Spleen (tissue), 11 donors: ENCODE results near the gene PIGU. TPM values are rescaled to one million over a fixed set of nuclear protein-coding genes. Genes with fewer than 3 reads are reported as not detected.
A peak's percentile ranks its signal among the peaks of the same experiment; 100 is the strongest.

Experiments
- DNase-seq: peaks from one replicate; pipeline ENCODE4 v3.0.0-alpha.2; 2020
- H3K27ac ChIP-seq, 8 donors: fragments of 200-600 bp; sonication (generic) in 7 of 8; 1 replicate in 4 of 8; 2 replicates in 4 of 8; pipeline versions ENCODE4 v1.5.0 to v1.8.0; 2016 to 2021; ENCODE audit warnings: inconsistent platforms in 4 of 8, mild to moderate bottlenecking in 4 of 8, moderate library complexity in 1 of 8
- H3K27me3 ChIP-seq, 7 donors: fragments of 200-600 bp; sonication (generic) in 6 of 7; replicated peaks in 1 of 7; 1 replicate in 4 of 7; 2 replicates in 3 of 7; pipeline versions ENCODE4 v1.5.0 to v1.8.0; 2016 to 2021; ENCODE audit warnings: inconsistent platforms in 3 of 7, mild to moderate bottlenecking in 1 of 7
- H3K36me3 ChIP-seq, 6 donors: fragments of 200-600 bp; sonication (generic) in 5 of 6; 1 replicate in 4 of 6; 2 replicates in 2 of 6; pipeline versions ENCODE4 v1.5.0 to v1.8.0; 2016 to 2021; ENCODE audit warnings: inconsistent platforms in 2 of 6
- H3K4me1 ChIP-seq, 6 donors: fragments of 200-600 bp; sonication (generic) in 5 of 6; 1 replicate in 3 of 6; 2 replicates in 3 of 6; pipeline versions ENCODE4 v1.5.0 to v1.8.0; 2016 to 2021; ENCODE audit warnings: inconsistent platforms in 3 of 6
- H3K4me3 ChIP-seq, 8 donors: fragments of 200-600 bp; sonication (generic) in 7 of 8; 1 replicate in 4 of 8; 2 replicates in 4 of 8; pipeline versions ENCODE4 v1.5.0 to v1.8.0; 2016 to 2021; ENCODE audit warnings: inconsistent platforms in 4 of 8, mild to moderate bottlenecking in 4 of 8, moderate library complexity in 2 of 8
- H3K9me3 ChIP-seq, 8 donors: fragments of 200-600 bp; sonication (generic) in 7 of 8; 1 replicate in 4 of 8; 2 replicates in 4 of 8; pipeline versions ENCODE4 v1.5.0 to v1.8.0; 2016 to 2021; ENCODE audit warnings: inconsistent platforms in 4 of 8
- CTCF ChIP-seq, 11 experiments: fragments of 200-600 bp in 7 of 11; fragments of 450-650 bp in 4 of 11; sonication (generic) in 4 of 11; IDR thresholded peaks in 8 of 11; conservative IDR thresholded peaks in 3 of 11; 1 replicate in 7 of 11; 2 replicates in 4 of 11; pipeline versions ENCODE4 v1.4.0 to v1.8.0; 2016 to 2021; ENCODE audit warnings: antibody characterized with exemption in 11 of 11, inconsistent platforms in 4 of 11, mild to moderate bottlenecking in 1 of 11
- POLR2A ChIP-seq, 3 donors: fragments of 450-650 bp; IDR thresholded peaks; one replicate each; pipeline ENCODE4 v1.5.1; 2017; ENCODE audit warnings: antibody characterized with exemption in 3 of 3, mild to moderate bottlenecking in 1 of 3
- POLR2AphosphoS5 ChIP-seq, 3 donors: sonication (generic); formaldehyde crosslinking; IDR thresholded peaks; one replicate each; pipeline ENCODE4 v1.5.1; 2017; ENCODE audit warnings: antibody characterized with exemption in 3 of 3
- WGBS, 5 donors: extraction: QIAGEN DNeasy Blood & Tissue Kit in 3 of 5; methylation state at CpG; one replicate each; pipeline versions ENCODE4 v1.1.5 to v1.1.7; 2013 to 2018; 5-methylcytosine and 5-hydroxymethylcytosine counted together
- intact Hi-C: fragments of 100-400 bp; cut with DNase I; formaldehyde crosslinking; loops from one replicate; pipeline ENCODE4 v1.15.0; 2023; ENCODE audit warnings: low total_unique reads
- polyA plus RNA-seq, 3 donors: library from polyadenylated mRNA; stranded (reverse); fragments of 200-250 nt; gene quantifications; one replicate each; pipeline ENCODE4 v1.2.1, GENCODE V29; 2013
- total RNA-seq, 7 donors: library from RNA; depleted of rRNA in 3 of 7; stranded (reverse); fragments of >200 nt in 3 of 7; fragmentation: NEBNext Ultra II Directional in 4 of 7; extraction: Animal tissue kit (Norgen Biotek cat#: 25700) in 4 of 7; gene quantifications; one replicate each; pipeline versions ENCODE4 v1.1.0 to v1.2.1, GENCODE V29; 2016 to 2021
- donor health status: healthy with polysubstance abuse.
- donor health status: DM: no; HTN: no; CAD: no; lungs with moderate emphysema.
- donor health status: DM: no; HTN: no; CAD: no.
- donor health status: Bipolar disorder and iron deficiency.
- donor health status: healthy.
- donor health status: DM: no; HTN: no; CAD: no.
- donor health status: DM: yes; HTN: yes; CAD: no.

Gene PIGU
- total and polyA plus RNA-seq, 10 donors: 10.0 to 20.4 (median 14.5) TPM

DNA sequence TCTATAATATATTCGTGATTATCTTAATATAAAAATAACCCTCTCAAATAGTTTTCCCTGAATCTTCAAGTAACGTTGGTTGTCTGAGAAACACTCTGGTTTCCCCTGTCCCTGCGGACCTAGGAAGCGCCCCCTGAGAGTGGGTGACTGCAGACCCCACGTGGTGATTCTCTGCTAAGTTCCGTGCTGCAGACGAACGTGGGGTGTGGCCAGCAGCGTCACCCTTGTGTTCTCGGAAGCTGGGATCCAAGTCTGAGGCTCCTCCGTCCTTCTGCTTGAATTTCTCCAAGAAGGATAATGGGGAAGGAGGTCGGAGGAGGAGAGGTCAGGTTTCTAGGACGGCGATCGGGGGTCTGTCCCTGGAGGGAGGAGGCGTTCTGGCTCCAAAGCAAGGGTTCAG lies 135.0 kb downstream of the PIGU start:
- H3K36me3 ChIP-seq: peaks cover 0 to 56% (median 30%) of the 10 kb centered on the region in 6 donors
- H3K27me3 ChIP-seq: no peaks in the 10 kb centered on the region
- H3K27ac ChIP-seq: peak overlapping the region in 7 of 8 donors; percentile 62 to 80 (median 74)
- WGBS, 5 donors: 69 to 76% (median 75%) methylated on average over 16 of the region's 16 CpGs
- intact Hi-C loops: loop anchor here (5.0 kb wide), 1 partner anchor 165 kb away; no protein-coding TSS in a partner anchor
- no peak overlapping the region for H3K4me3 ChIP-seq
- DNase-seq: peak; percentile 25
- TF ChIP-seq CTCF (IDR thresholded peaks at IDR 0.05 in 8 of 11, conservative IDR thresholded peaks at IDR 0.05 in 3 of 11) (no peak), POLR2AphosphoS5 (IDR thresholded peaks at IDR 0.05) (no peak), POLR2A (IDR thresholded peaks at IDR 0.05) (no peak)
- no peaks in the 10 kb centered on the region for H3K9me3 ChIP-seq
- H3K4me1 ChIP-seq: peaks cover 6 to 51% (median 30%) of the 10 kb centered on the region in 6 donors

DNA sequence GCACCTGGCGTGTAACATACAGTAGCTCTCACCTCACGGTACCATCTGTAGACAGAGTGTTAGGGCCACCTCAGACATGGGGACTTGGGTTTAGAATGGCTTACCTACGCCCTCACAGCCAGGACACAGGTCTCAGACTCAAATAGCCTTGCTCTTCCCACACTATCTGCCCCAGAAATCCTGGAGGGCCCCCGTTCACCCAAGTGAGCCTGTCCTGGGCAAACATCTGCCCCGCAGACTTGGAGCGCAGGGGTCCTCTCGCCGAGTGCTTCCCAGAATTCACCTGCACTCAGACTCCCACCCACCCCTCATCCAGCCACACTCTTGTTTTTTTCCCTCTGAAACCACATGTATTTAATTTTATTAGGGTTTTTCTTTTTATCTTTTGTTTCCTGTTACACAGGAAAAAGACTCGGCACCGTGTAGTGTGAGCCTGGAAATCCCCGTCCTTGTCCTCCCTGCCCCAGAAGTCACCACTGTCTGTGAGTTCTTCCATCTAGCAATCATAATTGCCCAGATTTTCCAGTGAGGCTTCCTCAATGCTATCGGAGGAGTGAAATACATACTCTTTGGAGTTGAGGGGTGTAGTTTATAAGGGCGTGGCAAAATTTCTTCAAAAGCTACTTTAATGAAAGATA lies 135.5 kb downstream of the PIGU start:
- peak; percentile 29 for DNase-seq
- WGBS, 5 donors: 62 to 70% (median 68%) methylated on average over 13 of the region's 13 CpGs
- no peak overlapping the region for H3K4me3 ChIP-seq
- H3K4me1 ChIP-seq: peaks cover 6 to 51% (median 30%) of the 10 kb centered on the region in 6 donors
- peak overlapping the region; percentile 39 to 80 (median 74) for H3K27ac ChIP-seq
- intact Hi-C loops: loop anchor here (5.0 kb wide), 1 partner anchor 166 kb away; no protein-coding TSS in a partner anchor
- TF ChIP-seq CTCF (IDR thresholded peaks at IDR 0.05 in 8 of 11, conservative IDR thresholded peaks at IDR 0.05 in 3 of 11): no peak
- TF ChIP-seq POLR2AphosphoS5 (IDR thresholded peaks at IDR 0.05): no peak
- no peak for TF ChIP-seq POLR2A (IDR thresholded peaks at IDR 0.05)
- no peaks in the 10 kb centered on the region for H3K9me3 ChIP-seq
- peaks cover 0 to 62% (median 36%) of the 10 kb centered on the region in 6 donors for H3K36me3 ChIP-seq
- no peaks in the 10 kb centered on the region for H3K27me3 ChIP-seq

- H3K27ac ChIP-seq: peak overlapping the region; percentile 39 to 80 (median 74)
- intact Hi-C loops: loop anchor here (5.0 kb wide), 1 partner anchor 167 kb away; no protein-coding TSS in a partner anchor
- TF ChIP-seq POLR2AphosphoS5 (IDR thresholded peaks at IDR 0.05): no peak
- no peak for TF ChIP-seq CTCF (IDR thresholded peaks at IDR 0.05 in 8 of 11, conservative IDR thresholded peaks at IDR 0.05 in 3 of 11)
- H3K9me3 ChIP-seq: no peaks in the 10 kb centered on the region
- peak; percentile 69 for DNase-seq
- peaks cover 6 to 51% (median 30%) of the 10 kb centered on the region in 6 donors for H3K4me1 ChIP-seq
- no peaks in the 10 kb centered on the region for H3K27me3 ChIP-seq
- H3K4me3 ChIP-seq: no peak overlapping the region
- H3K36me3 ChIP-seq: peaks cover 0 to 68% (median 42%) of the 10 kb centered on the region in 6 donors
- WGBS, 5 donors: 72 to 84% (median 75%) methylated on average over 15 of the region's 15 CpGs
Observed at GRCh38 chr20:34540596-34541263, 136.2 kb downstream of the PIGU start.

GRCh38 chr20:34539756-34540155 lies 137.1 kb downstream of the PIGU start:
- Histone ChIP-seq H3K4me1 (peaks cover 6 to 49% (median 29%) of the 10 kb centered on the region in 6 donors), H3K36me3 (peaks cover 6 to 78% (median 52%) of the 10 kb centered on the region in 6 donors), H3K9me3 (no peaks in the 10 kb centered on the region), H3K27ac (no peak overlapping the region), H3K27me3 (no peaks in the 10 kb centered on the region), H3K4me3 (no peak overlapping the region)
- intact Hi-C loops: loop anchor here (5.0 kb wide), 1 partner anchor 168 kb away; no protein-coding TSS in a partner anchor
- DNase-seq: peak; percentile 8
- 94 to 99% (median 96%) methylated on average over 8 of the region's 8 CpGs for WGBS, 5 donors
- no peak for TF ChIP-seq POLR2A (IDR thresholded peaks at IDR 0.05)
- TF ChIP-seq CTCF (IDR thresholded peaks at IDR 0.05 in 8 of 11, conservative IDR thresholded peaks at IDR 0.05 in 3 of 11): no peak
- TF ChIP-seq POLR2AphosphoS5 (IDR thresholded peaks at IDR 0.05): no peak
